Measurements from ENCODE around the gene NAA30.

- TF ChIP-seq CTCF (IDR thresholded peaks at IDR 0.05; ENCODE audit: insufficient read depth, low read length, poor library complexity, severe bottlenecking) (no peak), EZH2phosphoT487 (conservative IDR thresholded peaks at IDR 0.05; ENCODE audit: low read length) (no peak)
Measured at GRCh38 chr14:57392830-57393229, 2.4 kb downstream of the NAA30 start.
